Right ventricle myocardium inferior (tissue), 1 donor: ENCODE results near the gene OSBPL10. TPM values are rescaled to one million over a fixed set of nuclear protein-coding genes. Genes with fewer than 3 reads are reported as not detected.
"Not testable (repeated sequence)": the region's sequence is repeated elsewhere in the genome, so short reads cannot be mapped to it uniquely, and the experiment has no call there.

Experiments used
- ATAC-seq: fragments of 200-7000 bp; cut with Tn5 transposase; one replicate; pipeline ENCODE4 v1.9.1; 2020; ENCODE audit warnings: mild to moderate bottlenecking, moderate library complexity
- DNase-seq: peaks from one replicate; pipeline ENCODE4 v3.0.0; 2021; ENCODE audit errors: missing footprints
- intact Hi-C: fragments of 100-400 bp; cut with DNase I; formaldehyde crosslinking; loops from one replicate; pipeline ENCODE4 v1.11.0; 2022
- total RNA-seq: library from RNA; stranded (reverse); fragmentation: NEBNext Ultra II Directional; extraction: Animal tissue kit (Norgen Biotek cat#: 25700); gene quantifications from one replicate; pipeline ENCODE4 v1.2.1, GENCODE V29; 2021
- donor health status: DM: no; HTN: yes; CAD: no; lungs with severe emphysema.

OSBPL10 gene
- total RNA-seq, 1 donor from 2014 or later: 6.6 TPM

DNA sequence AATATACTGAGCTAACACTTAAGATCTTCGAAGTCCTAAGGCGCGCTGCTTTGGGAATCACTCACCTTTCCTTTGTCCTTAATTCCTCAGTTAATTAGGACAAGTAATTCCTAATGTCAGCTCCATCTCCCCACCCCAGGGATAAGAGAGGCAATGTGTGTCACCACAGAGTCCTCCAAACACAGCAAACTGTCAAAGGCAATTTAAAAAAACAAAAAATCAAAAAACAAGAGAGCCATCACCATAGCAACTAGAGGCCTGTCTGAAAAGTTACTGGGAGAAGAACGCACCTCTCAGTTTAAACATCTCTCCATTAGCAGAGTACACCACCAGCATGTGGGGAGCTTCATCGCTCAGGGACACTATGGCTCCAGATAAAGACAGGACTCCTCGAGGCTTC is 101.7 kb downstream of the OSBPL10 start:
- ATAC-seq (no peak), DNase-seq (no peak)
- intact Hi-C loops: no loop called here

DNA sequence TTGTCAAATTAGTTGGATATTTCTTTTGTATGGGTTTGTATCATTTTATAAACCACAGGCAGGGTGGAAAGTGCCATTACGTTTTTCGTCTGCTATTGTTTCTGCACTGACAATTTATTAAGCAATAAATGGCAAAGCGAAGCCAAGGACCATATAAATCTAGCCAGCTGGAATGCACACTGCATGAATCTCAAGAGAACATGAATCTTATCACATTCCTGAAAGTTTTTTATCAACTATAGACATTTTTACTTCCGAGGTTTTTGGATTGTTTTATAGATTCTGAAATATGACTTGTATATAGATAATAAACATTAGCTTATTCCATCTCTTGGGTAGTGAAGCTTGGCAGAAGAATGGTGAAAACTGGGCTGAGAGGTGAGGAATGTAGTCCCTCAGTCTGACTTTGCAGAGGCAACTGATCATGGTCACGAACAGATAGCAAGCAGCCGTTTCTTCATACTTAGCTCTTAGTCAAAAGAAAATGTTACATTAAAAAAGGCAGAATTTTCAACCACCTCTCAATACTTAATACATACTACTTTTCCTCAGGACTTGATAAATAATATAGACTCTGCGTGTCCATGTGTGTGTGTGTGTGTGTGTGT is 102.7 kb downstream of the OSBPL10 start:
- ATAC-seq: peak; percentile 62
- no peak for DNase-seq
- intact Hi-C loops: no loop called here

DNA sequence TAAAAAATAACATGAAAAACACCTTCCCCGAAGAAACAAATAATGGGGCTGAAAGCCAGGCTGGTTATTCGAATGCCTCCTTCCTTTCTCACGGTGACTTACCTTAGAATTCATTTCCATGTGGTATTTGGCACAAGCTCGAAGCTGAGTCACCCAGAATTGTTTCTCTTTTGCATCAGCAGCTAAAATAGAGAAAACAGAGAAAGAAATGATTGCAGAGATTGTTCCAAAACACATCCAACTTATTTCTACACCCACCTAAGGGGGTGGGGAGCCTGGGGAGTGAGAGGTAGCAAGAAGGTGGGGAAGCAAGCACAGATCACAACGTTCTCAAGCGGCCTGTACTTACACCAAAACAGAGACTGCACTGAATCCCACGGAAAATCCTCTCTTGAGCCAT is 104.7 kb downstream of the OSBPL10 start:
- intact Hi-C loops: no loop called here
- ATAC-seq: no peak
- no peak for DNase-seq

DNA sequence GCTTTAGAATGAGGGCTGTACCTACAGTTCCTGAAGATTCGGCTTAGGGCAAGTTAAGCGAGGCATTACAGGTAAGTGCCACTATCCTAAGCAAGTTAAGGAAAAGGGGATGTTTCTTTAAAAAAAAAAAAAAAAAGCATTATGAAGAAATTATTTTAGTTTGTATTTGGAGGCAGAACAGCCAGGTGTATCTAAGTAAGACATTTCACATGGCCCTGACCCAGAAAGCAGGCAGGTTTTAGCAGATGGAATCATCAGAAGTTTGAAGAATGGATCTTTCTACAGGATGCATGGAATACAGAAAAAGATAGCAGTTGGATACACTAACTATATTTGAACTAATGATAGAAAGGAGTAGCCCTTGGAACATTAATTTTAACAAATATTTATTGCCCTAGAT is 105.6 kb downstream of the OSBPL10 start:
- DNase-seq (no peak), ATAC-seq (no peak)
- intact Hi-C loops: no loop called here

DNA sequence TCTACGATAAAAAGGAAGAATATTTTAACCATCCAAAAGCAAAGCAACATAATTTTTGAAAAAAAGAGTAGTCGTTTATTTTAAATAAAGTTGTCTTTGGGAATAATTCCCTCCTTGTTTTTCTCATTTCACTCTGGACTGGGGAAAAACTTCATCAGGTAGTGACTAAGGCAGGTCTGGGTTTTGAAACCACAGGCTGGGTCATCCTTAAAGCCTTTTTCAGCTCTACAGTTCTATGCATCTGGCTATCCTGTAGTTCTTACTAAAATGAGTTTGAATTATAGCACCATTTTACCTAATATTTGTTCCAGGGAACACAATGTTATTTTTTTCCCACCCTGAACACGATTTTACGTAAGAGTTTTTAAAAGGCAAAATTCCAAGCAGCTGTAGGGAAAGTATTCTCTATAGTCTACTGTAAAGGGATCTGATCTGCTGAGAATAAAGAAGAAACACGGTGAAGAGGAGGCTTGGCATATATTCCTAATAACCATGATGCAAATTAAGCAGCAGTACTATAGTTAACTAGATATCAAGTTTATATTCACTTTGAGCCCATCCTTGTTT is 107.7 kb downstream of the OSBPL10 start:
- intact Hi-C loops: no loop called here
- no peak for DNase-seq
- ATAC-seq: no peak

DNA sequence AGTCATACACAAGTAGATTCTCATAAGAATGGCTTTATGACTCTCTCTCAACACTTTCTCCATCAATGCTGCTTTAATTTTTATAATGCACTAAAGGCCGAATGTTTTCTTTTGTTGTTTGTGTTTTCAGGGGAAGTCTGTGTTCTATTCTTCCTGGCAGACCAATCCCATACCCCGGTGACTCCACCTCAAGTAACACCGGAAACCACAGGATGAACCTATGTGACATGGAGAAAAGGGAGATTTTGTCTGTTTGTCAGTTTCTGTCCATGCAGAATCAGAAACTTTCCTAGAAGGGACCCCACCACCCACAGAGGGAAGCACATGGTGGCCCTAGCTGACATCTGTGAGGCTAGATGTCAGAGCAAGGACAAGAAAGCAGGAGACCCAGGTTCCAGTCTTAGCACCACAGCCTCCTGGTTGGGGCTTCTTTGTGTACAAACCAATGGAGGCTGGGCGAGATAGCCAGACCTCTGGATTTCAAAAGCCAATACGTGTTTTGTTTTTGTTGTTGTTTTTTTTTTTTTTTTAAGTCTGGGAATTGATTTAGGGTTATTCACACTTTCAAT is 109.0 kb downstream of the OSBPL10 start:
- DNase-seq: no peak
- intact Hi-C loops: no loop called here
- no peak for ATAC-seq

DNA sequence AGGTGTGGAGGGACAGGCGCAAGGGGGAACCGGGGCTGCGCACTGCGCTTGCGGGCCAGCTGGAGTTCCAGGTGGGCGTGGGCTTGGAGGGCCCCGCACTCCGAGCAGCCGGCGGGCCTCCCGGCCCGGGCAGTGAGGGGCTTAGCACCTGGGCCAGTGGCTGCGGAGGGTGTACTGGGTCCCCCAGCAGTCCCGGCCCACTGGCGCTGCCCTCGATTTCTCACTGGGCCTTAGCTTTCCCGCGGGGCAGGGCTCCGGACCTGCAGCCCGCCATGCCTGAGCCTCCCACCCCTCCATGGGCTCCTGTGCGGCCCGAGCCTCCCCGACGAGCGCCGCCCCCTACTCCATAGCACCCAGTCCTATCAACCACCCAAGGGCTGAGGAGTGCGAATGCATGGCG is 111.0 kb downstream of the OSBPL10 start:
- ATAC-seq, intact Hi-C loops, DNase-seq: not testable (repeated sequence)

DNA sequence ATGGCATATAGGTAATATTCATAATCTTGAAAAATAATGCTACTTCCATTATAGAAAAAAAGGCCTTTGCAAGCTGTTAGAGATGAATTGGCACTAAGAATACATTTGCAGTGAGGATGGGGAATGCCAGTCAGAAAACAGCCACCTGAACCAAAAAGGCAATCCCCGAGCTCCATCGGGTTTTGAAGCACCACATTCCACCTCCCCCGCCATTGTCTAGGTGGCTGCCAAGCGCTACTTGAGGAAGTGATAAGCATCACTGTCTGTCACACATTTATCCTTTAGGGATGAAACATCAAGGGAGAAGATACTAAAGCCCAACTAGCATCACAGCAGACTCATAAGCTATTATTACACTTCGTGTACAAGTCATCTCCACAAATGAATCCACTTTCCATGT is 112.8 kb downstream of the OSBPL10 start:
- no peak for DNase-seq
- intact Hi-C loops: no loop called here
- ATAC-seq: no peak

DNA sequence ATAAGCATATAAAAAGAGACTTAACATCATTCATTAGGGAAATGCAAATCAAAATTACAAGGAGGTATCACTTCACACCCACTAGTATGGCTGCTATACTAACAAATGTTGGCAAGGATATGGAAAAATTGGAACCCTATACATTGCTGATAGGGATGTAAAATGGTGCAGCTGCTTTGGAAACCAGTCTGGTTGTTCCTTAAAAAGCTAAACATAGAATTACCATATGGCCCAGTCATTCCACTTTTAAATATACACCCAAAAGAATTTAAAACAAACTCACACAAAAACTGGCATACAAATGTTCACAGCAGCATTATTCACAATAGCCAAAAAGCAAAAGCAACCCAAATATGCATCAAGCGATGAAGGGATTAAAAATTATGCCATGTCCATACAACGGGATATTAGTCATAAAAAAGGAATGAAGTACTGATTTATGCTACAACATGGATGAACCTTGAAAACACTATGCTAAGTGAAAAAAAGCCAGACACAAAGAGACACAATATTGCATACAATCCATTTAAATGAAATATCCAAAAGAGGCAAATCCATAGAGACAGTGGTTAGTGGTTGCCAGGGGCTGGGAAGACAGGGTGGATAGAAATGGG is 118.3 kb downstream of the OSBPL10 start:
- intact Hi-C loops: no loop called here
- ATAC-seq (no peak), DNase-seq (no peak)

DNA sequence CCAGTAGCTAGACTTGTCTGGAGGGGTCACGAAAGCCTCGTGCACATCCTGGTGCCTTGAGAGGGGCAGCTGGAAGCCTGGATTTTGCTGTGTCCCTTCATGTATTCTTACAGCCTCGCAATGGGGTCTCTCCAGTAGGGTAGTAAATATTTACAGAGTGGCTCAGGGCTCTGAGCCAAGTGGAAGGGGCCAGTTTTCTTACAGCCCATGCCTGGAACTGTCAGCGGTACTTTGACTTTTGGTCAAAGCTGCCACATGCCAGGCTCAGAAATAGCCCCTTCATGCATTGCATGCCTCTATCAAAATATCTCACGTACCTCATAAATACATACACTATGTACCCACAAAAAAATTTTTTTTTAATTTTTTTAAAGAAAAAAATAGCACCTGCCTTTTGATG is 119.2 kb downstream of the OSBPL10 start:
- intact Hi-C loops: no loop called here
- DNase-seq (no peak), ATAC-seq (no peak)

DNA sequence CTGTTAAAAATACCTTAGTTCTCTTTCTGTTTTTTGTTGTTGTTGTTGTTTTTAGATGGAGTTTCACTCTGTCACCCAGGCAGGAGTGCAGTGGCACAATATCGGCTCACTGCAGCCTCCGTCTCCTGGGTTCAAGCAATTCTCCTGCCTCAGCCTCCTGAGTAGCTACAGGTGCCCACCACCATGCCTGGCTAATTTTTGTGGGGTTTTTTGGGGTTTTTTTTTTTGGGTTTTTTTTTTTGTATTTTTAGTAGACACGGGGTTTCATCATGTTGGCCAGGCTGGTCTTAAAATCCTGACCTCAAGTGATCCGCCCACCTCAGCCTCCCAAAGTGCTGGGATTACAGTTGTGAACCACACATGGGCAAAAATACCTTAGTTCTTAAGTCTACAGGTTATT is 120.4 kb downstream of the OSBPL10 start:
- intact Hi-C loops, DNase-seq, ATAC-seq: not testable (repeated sequence)

DNA sequence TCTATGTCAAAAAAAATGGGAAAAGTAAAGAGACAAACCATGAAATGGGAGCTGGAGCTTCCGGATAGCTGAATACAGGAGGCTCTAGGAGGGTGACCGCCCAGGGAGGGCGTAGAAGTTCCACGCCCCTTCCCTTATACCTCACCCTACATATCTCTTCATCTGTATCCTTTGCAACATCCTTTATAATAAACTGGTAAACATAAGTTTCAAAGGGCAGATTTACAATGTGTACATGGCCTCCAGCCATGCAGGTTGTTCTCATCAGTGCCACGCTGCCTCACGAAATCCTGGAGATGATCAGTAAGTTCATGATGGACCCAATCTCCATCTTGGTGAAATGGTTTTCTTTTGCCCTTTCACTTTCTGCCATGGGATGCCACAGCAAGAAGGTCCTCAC is 121.8 kb downstream of the OSBPL10 start:
- intact Hi-C loops: no loop called here
- ATAC-seq (no peak), DNase-seq (no peak)

DNA sequence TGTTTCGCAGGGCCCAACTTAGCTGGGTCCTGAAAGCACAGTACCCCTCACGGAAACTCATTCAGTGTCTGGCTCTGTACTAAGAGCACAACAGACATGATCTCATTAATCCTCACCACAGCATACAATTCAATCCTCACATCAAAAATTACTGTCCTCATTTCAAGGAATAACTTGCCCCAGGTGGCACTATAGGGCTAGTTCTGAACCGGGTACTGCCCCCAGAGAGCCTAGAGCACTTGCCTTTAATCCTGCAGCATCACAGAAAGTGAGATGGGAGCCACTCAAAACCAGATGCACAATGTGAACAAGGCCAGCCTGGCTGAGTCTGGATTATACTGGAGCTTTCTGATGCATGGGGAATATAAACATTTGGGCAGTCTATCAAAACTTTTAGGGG is 122.6 kb downstream of the OSBPL10 start:
- no peak for DNase-seq
- ATAC-seq: no peak
- intact Hi-C loops: no loop called here

DNA sequence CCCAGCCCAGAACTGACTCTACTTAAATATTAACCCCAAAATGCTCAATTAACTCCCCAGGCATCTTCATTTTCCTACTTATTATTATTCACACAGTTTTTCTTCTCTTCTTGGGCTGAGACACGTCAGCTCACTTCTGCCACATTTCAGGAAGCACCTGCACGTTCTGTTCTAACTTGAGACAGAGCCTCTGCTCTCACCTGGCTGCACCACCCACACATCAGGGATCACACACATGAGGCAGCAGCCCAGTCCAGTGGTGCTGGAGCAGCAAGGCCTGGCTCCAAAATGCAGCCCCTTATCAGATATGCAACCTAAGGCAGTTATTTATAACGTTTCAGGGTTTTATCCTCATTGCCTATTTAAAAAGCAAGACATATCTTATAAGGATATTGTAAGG is 127.5 kb downstream of the OSBPL10 start:
- intact Hi-C loops: no loop called here
- ATAC-seq (no peak), DNase-seq (no peak)

DNA sequence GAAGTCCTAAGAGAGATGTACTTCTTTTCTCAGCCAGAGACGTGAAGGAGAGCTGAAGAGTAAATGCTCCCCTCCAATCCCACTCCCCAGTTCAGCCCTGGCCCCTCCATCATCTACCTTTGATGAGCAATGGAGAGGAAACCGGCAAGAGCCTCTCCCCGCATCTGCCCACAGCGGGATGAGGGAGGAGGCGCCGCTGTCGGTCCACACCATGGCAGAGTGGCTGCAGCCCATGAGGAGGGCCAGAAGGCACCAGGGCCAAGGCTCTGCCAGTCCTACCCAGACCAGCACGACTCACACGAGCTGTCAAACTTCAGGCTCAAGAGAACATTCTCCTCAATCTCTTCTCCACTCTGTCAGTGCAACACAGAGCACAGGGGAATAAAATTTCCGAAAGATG is 129.8 kb downstream of the OSBPL10 start:
- intact Hi-C loops: no loop called here
- DNase-seq: no peak
- no peak for ATAC-seq

DNA sequence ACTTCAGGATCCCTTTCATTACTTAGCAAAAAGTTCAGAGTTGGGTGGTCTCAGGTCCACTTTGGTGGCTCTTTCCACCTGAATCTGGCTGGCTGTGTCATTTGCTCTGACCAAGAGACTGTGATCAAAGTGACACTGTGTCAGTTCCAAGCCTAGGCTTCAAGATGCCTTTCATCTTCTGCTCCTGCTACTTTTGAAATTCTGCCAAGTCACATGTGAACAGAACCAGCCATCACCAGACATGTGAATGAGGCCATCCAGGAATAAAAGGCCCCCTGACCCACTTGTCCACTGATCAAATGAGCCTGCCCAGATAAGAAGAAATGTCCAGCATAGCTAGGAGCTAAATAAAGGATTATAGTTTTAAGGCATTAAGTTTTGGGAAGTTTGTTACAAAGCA is 132.2 kb downstream of the OSBPL10 start:
- no peak for ATAC-seq
- intact Hi-C loops: no loop called here
- no peak for DNase-seq

DNA sequence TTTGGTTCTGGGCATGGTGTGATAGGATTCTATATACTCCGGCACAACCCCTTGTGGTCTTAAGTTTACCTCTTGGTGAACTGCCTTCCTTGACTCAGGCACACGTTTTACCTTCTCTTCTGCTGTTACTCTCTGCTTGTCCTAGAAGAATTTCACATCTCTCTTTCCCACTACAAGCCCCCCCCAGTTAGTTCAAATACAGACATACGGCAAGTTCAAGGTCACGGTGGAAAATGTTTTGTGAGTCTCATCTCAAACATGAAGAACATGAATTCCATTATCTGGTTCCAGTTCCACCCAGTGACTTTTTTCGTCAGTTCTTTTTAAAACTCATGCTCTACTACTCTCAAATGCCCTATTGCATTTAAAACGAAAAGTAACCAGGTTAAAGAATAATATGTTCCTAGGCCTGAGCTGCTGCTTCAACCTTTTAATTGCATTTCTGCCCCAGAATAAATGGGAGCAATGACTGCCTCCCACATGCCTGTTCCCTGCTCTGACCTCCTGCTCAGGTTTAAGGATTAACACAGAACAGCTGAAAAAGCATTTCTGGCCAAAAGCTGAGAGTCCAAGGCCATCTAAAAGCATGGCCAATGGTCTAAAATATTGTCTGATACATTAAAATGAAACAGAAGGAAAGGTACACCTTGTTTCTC is 132.8 kb downstream of the OSBPL10 start:
- intact Hi-C loops: no loop called here
- ATAC-seq (no peak), DNase-seq (no peak)

DNA sequence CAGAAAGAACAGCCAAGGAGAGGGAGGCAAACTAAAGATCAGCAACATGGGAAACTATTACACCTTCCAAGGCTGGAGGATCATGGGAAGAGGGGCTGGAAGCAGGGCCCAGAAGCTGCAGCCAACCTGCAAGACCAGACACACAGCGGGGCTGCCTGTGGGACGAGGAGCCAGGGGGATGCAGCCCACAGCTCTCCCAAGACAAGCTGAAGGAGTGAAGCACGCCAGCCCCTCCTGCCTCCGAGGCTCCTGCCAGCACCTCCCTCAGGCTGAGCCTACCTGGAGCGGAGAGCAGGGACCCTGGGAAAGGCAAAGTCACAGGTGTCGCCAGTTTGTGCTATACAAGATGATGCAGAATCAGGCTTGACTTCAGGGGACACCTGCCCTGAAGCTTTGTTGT is 133.3 kb downstream of the OSBPL10 start:
- DNase-seq: no peak
- intact Hi-C loops: no loop called here
- no peak for ATAC-seq

DNA sequence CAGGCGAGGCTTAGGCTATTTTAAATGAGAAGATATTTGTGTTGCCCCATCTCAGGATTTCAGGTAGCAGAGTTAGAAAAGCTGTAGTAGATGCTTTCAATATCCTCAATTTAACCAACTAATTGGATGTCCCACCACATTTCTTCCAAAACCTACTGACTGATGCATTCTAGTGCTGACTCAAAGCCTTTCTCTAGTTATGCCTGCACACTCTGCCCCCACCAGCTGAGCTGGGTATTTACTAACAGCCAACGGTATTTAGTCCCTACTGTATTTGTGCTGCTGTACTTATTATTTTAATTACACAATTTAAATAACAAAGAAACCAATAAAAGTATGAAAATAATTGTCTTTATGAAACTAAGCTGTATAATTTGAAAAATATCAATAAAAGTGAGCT is 139.5 kb downstream of the OSBPL10 start:
- ATAC-seq (no peak), DNase-seq (no peak)
- intact Hi-C loops: no loop called here

DNA sequence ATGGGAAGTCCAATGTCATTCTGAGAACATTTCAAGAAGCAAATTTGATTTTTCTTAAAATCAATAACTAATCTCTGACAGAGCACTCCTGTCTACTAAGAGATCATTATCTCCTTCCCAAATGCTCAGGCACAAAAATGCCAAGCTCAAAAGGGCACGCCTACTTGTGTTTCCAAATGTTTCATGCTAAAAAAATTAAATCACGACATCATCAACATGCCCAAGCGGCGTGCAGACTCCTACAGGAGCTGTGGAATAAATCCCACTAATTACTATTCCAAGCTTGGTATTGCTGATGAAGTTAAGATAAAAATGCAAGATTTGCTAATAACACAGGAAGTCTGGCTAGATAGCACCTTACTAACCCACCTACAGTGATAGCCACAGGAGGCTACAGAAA is 140.8 kb downstream of the OSBPL10 start:
- no peak for ATAC-seq
- no peak for DNase-seq
- intact Hi-C loops: no loop called here
